ENCODE data around the gene USP7. TPM values are rescaled to one million over a fixed set of nuclear protein-coding genes. Genes with fewer than 3 reads are reported as not detected.

Gene USP7
- total RNA-seq, 4 donors from 2014 or later = 125 to 139 (median 130) TPM

GRCh38 chr16:8866118-8866883 lies 97.4 kb downstream of the USP7 start:
- peak overlapping the region; percentile 65 to 73 (median 70) for H3K4me3 ChIP-seq
- no peaks in the 10 kb centered on the region for H3K9me3 ChIP-seq
- H3K27me3 ChIP-seq = no peaks in the 10 kb centered on the region
- TF ChIP-seq CTCF (IDR thresholded peaks at IDR 0.05) (no peak), POLR2A (IDR thresholded peaks at IDR 0.05) (peak in 1 of 2 donors; percentile 10)
- peak overlapping the region; percentile 81 to 95 (median 88) for H3K27ac ChIP-seq
- H3K36me3 ChIP-seq = no peaks in the 10 kb centered on the region
- no peak for DNase-seq
- peaks cover 3 to 66% (median 9%) of the 10 kb centered on the region in 4 donors for H3K4me1 ChIP-seq

GRCh38 chr16:8865145-8865882 lies 98.4 kb downstream of the USP7 start:
- TF ChIP-seq CTCF (IDR thresholded peaks at IDR 0.05) (no peak), POLR2A (IDR thresholded peaks at IDR 0.05) (no peak)
- no peak for DNase-seq
- no peaks in the 10 kb centered on the region for H3K36me3 ChIP-seq
- no peak overlapping the region for H3K4me3 ChIP-seq
- H3K4me1 ChIP-seq = peaks cover 3 to 66% (median 9%) of the 10 kb centered on the region in 4 donors
- no peaks in the 10 kb centered on the region for H3K9me3 ChIP-seq
- H3K27me3 ChIP-seq = no peaks in the 10 kb centered on the region
- H3K27ac ChIP-seq = peak overlapping the region in 2 of 4 donors; percentile 74 to 95

GRCh38 chr16:8864480-8865110 lies 99.1 kb downstream of the USP7 start:
- DNase-seq = no peak
- TF ChIP-seq CTCF (IDR thresholded peaks at IDR 0.05) = no peak
- no peak for TF ChIP-seq POLR2A (IDR thresholded peaks at IDR 0.05)
- peak overlapping the region in 3 of 4 donors; percentile 5 to 74 (median 71) for H3K27ac ChIP-seq
- no peaks in the 10 kb centered on the region for H3K36me3 ChIP-seq
- no peaks in the 10 kb centered on the region for H3K27me3 ChIP-seq
- H3K4me1 ChIP-seq = peaks cover 3 to 65% (median 9%) of the 10 kb centered on the region in 4 donors
- H3K4me3 ChIP-seq = no peak overlapping the region
- no peaks in the 10 kb centered on the region for H3K9me3 ChIP-seq

- peak in 2 of 3 donors; percentile 73 to 85 for DNase-seq
- Histone ChIP-seq H3K4me1 (peaks cover 3 to 62% (median 9%) of the 10 kb centered on the region in 4 donors), H3K27me3 (no peaks in the 10 kb centered on the region), H3K4me3 (no peak overlapping the region), H3K36me3 (peaks cover 0 to 5% (median 0%) of the 10 kb centered on the region in 3 donors), H3K27ac (peak overlapping the region in 3 of 4 donors; percentile 5 to 74 (median 71)), H3K9me3 (no peaks in the 10 kb centered on the region)
- no peak for TF ChIP-seq POLR2A (IDR thresholded peaks at IDR 0.05)
- peak in 3 of 6 experiments; percentile 26 to 37 (median 26) for TF ChIP-seq CTCF (IDR thresholded peaks at IDR 0.05)
These were observed 99.9 kb downstream of the USP7 start for GRCh38 chr16:8863594-8864424.

Measured in Peyer's patch (tissue), 4 donors.